ENCODE measurements around the gene CXADR.

DNA sequence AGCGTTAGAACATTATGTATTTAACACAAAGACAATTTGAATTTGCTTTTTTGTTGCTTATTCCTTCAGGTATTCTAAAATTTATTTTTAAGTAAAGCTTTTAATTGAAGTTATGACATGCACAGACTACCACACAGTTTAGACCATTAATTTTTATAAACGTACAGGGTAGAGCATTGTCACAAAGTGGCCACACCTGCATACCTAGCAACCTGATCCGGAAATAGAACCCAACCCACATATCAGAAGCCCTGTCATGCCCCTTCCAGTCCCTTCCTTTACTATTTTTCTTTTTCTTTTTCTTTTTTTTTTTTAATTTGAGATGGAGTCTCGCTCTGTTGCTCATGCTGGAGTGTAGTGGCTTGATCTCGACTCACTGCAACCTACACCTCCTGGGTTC lies 16.8 kb downstream of the CXADR start:
- TF ChIP-seq, protein P1, sequence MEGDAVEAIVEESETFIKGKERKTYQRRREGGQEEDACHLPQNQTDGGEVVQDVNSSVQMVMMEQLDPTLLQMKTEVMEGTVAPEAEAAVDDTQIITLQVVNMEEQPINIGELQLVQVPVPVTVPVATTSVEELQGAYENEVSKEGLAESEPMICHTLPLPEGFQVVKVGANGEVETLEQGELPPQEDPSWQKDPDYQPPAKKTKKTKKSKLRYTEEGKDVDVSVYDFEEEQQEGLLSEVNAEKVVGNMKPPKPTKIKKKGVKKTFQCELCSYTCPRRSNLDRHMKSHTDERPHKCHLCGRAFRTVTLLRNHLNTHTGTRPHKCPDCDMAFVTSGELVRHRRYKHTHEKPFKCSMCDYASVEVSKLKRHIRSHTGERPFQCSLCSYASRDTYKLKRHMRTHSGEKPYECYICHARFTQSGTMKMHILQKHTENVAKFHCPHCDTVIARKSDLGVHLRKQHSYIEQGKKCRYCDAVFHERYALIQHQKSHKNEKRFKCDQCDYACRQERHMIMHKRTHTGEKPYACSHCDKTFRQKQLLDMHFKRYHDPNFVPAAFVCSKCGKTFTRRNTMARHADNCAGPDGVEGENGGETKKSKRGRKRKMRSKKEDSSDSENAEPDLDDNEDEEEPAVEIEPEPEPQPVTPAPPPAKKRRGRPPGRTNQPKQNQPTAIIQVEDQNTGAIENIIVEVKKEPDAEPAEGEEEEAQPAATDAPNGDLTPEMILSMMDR (IDR thresholded peaks at IDR 0.05; ENCODE audit: low read depth, low read length, poor library complexity, severe bottlenecking): no peak
- no peak for TF ChIP-seq EZH2phosphoT487 (IDR thresholded peaks at IDR 0.05; ENCODE audit: borderline replicate concordance, low read length)

Measured in DOHH2 (cell line).